Right cardiac atrium (tissue), 5 donors: ENCODE measurements around the gene RGS11. TPM values are rescaled to one million over a fixed set of nuclear protein-coding genes. Genes with fewer than 3 reads are reported as not detected.

Experiments
- ATAC-seq, 2 donors: fragments of 200-7000 bp; cut with Tn5 transposase; one replicate each; pipeline versions ENCODE4 v1.8.0 to v1.9.1; 2020; ENCODE audit warnings: moderate library complexity in 2 of 2, mild to moderate bottlenecking in 1 of 2
- DNase-seq, 3 donors: peaks; one replicate each; pipeline ENCODE4 v3.0.0-alpha.2; 2020
- H3K27ac ChIP-seq: one replicate; pipeline ENCODE4 v1.5.1; 2013; ENCODE audit warnings: mild to moderate bottlenecking, low read length, control low read depth, moderate library complexity
- H3K27me3 ChIP-seq: one replicate; pipeline ENCODE4 v1.6.1; 2013; ENCODE audit not compliant: control insufficient read depth, insufficient read depth
- H3K4me1 ChIP-seq: one replicate; pipeline ENCODE4 v1.6.1; 2013; ENCODE audit warnings: low read length; ENCODE audit not compliant: control insufficient read depth, insufficient read depth
- H3K4me3 ChIP-seq: one replicate; pipeline ENCODE4 v1.5.1; 2013; ENCODE audit warnings: low read length, control low read depth
- H3K9me3 ChIP-seq: one replicate; pipeline ENCODE4 v1.6.1; 2013; ENCODE audit warnings: low read length; ENCODE audit not compliant: control insufficient read depth
- WGBS: extraction: QIAGEN DNeasy Blood & Tissue Kit; methylation state at CpG from one replicate; pipeline ENCODE4 v1.1.7; 2013; 5-methylcytosine and 5-hydroxymethylcytosine counted together
- intact Hi-C, 4 donors: fragments of 100-400 bp; cut with DNase I; formaldehyde crosslinking; loops; one replicate each; pipeline versions ENCODE4 v1.11.0 to v1.14.0; 2022 to 2023
- polyA plus RNA-seq: library from polyadenylated mRNA; stranded (reverse); fragments of 200-250 nt; gene quantifications from one replicate; pipeline ENCODE4 v1.2.3, GENCODE V29; 2013
- total RNA-seq, 4 donors: library from RNA; stranded (reverse); fragmentation: NEBNext Ultra II Directional; extraction: Animal tissue kit (Norgen Biotek cat#: 25700); gene quantifications; one replicate each; pipeline ENCODE4 v1.2.1, GENCODE V29; 2021
- donor health status: healthy with polysubstance abuse.
- donor health status: DM: no; HTN: yes; CAD: no.
- donor health status: DM: no; HTN: no; CAD: no.
- donor health status: DM: no; HTN: yes; CAD: no; lungs with severe emphysema.
- donor health status: DM: yes; HTN: yes; CAD: no.

Gene RGS11
- total and polyA plus RNA-seq, 5 donors, result 11.6 to 23.8 (median 15.5) TPM

DNA sequence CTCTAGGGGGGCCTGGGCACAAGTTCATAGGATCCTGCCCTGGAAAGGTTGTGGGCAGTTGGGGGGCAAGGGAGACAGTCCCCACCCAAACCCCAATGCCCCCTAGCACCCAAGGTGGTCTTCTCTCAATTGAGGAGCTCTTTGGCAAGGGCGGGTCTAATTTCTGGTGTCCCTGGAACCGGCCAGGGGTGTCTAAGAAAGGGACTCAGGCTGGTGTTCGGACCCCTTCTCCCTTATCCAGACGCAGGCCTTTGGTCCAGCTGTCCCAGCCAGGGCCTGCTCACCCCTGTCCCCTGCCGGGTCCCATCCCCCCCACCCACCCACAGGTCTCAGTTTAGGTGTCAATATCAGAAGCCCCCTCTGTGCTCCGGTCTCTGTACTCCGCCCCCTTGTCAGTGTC lies 3.8 kb upstream of the RGS11 start:
- intact Hi-C loops, result no loop called here
- Histone ChIP-seq H3K9me3 (no peaks in the 10 kb centered on the region), H3K4me3 (no peak overlapping the region), H3K27ac (no peak overlapping the region), H3K4me1 (peaks cover 3% of the 10 kb centered on the region), H3K27me3 (no peaks in the 10 kb centered on the region)
- WGBS, result 78% methylated on average over 7 of the region's 7 CpGs
- DNase-seq, result no peak
- no peak for ATAC-seq

GRCh38 chr16:278863-279366 lies 3.2 kb upstream of the RGS11 start:
- Histone ChIP-seq H3K27ac (no peak overlapping the region), H3K4me3 (no peak overlapping the region), H3K9me3 (no peaks in the 10 kb centered on the region), H3K27me3 (no peaks in the 10 kb centered on the region), H3K4me1 (peaks cover 3% of the 10 kb centered on the region)
- DNase-seq, result no peak
- peak; percentile 6 to 64 for ATAC-seq
- 64% methylated on average over 6 of the region's 6 CpGs for WGBS
- intact Hi-C loops, result no loop called here

DNA sequence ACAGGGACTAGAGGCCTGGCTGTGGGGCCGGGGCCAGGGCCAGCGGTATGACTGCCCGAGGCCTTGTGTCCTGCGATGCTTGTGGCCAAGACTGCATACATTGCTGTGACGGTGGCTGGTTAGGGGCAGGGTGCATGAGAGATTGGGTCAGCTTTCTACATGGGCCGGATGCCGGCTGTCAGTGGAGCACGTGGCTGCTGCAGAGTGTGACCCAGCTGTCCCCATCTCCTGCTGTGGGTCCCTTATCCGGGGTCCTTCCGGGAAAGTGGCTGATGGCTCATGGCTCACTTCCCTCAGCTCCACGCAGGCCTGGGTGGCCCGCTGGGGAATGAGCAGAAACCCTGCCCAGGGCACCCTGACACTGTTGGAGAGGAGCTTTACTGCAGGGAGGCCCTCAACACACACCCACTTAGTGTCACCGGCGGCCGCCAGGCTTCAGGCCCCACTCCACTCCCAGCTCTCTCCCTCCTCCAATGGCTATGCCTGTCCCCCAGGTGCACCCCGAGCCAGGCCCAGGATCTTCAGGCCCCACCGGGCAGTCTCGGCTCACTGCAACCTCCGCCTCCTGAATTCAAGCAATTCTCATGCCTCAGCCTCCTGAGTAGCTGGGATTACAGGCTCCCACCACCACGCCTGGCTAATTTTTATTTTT lies 808 bp upstream of the RGS11 start:
- peak in 1 of 2 donors; percentile 8 for ATAC-seq
- peak in 1 of 3 donors; percentile 62 for DNase-seq
- Histone ChIP-seq H3K27ac (no peak overlapping the region), H3K4me3 (no peak overlapping the region), H3K9me3 (no peaks in the 10 kb centered on the region), H3K27me3 (no peaks in the 10 kb centered on the region), H3K4me1 (peaks cover 3% of the 10 kb centered on the region)
- 66% methylated on average over 20 of the region's 20 CpGs for whole genome bisulfite sequencing
- intact Hi-C loops, result no loop called here

DNA sequence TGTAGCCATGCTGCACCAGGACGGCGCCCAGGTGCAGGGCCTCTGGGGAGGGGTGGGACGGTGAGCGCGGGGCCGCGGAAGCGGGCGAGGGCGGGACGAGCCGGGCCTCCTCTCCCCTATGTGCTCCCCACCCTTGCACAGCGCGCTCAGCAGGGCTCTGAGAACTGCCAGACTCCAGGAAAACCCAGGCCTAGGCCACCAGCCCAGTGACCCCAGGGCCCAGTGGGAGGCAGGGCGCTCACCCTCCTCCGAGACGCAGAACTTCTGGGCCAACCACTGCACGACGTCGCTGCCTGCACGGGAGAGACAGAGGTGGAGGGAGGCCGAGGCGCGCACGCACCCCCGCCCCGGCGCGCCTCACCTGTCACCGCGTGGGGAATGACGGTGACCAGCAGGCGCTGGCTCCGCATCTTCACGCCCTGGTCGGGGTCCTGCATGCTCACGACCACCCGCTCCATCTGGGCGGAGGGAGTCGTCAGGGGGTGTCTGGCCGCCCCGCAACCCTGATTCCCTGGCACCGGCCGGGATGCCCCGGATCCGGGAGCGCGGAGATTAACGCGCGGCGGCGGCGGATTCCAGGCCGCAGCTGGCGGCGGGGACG lies 603 bp downstream of the RGS11 start:
- Histone ChIP-seq H3K4me1 (peaks cover 3% of the 10 kb centered on the region), H3K27me3 (no peaks in the 10 kb centered on the region), H3K4me3 (peak overlapping the region; percentile 41), H3K27ac (no peak overlapping the region), H3K9me3 (no peaks in the 10 kb centered on the region)
- WGBS, result 2% methylated on average over 55 of the region's 58 CpGs
- peak in 1 of 3 donors; percentile 60 for DNase-seq
- intact Hi-C loops, result no loop called here
- peak; percentile 18 to 23 for ATAC-seq

DNA sequence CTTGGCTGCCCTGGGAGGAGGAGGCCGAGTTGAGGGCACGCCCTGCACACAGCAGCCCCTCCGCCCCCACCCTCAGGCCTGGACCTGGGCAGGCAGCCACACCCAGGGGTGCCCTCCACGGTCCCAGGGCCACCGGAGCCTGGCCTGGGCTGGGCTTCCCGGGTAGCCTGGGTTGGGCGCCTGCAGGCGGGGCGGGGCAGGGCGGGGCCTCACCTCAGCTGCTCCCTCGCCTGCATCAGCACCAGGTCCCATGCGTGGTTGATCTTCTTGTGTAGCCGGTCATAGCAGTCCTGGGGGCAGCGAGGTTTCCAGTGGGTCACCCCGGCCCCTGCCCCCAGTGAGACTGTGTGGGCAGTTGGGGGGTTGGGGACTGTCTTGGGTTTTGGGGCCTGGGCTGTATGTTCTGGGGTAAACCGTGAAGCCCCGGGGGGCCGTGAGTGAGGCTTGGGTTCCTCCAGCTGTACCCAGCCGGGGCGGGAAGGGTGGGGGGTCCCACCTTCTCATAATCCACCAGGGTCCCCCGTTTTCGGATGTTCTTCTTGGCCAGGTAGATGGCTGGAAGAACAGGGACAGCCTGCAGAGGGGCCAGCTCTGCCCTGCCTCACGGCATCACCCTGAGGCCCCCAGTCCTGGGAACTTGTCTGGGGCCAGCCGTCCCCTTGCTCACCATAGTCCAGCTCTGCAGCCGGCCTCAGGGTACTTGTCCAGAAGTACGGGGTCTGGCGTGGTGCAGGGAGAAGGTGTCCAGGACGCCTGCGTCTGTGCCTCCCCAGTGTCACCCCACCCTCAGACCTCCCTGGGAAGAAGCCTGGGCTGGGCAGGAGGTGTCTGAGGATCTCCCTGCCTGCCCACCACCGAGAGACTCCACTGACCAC lies 2.0 kb downstream of the RGS11 start:
- DNase-seq (no peak), ATAC-seq (peak in 1 of 2 donors; percentile 5)
- intact Hi-C loops, result no loop called here
- Histone ChIP-seq H3K27me3 (no peaks in the 10 kb centered on the region), H3K9me3 (no peaks in the 10 kb centered on the region), H3K4me1 (peaks cover 3% of the 10 kb centered on the region), H3K27ac (no peak overlapping the region), H3K4me3 (no peak overlapping the region)
- 87% methylated on average over 30 of the region's 30 CpGs for WGBS

DNA sequence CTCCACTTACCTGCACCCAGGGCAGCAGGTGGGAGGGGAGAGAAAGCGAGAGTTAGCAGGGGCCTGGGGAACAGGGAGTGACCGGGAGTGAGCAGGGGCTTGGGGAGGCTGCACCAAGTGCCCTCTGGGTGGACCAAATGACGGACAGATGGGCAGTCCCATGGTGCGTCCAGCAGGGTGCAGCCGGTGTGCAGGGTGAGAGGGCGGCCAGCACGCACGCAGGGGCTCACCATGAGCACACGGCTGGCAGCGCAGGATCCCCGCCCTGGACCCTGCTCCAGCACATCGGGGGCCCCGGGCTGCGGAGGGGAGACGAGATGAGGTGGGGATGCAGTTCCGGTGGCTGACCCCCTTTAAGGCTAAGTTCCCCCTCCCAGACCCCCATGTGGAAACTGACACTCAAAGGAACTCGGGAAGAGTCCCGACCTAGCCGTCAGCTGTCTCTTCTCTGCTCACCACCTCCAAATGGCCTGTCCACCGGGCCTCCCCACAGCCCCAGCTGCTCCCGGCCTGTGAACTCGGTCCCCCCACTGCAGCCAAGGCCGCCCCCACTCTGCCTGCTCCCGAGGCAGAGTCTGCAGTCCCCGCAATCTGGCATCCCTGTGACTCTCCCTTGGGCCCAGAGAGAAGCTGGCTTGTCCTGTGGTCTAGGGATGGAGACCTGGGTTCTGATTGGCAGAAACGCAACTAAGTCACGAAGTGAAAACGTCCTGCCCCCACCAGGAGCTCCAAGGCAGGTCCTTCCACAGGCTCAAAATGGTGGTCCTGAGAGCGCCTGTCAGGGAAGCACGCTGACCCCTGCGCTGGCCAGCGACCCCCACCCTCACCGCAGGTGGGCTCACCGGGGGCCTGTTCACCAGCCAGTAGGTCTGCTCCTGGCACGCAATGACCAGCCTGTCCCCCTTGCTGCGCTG lies 2.9 kb downstream of the RGS11 start:
- ATAC-seq, result no peak
- DNase-seq, result no peak

DNA sequence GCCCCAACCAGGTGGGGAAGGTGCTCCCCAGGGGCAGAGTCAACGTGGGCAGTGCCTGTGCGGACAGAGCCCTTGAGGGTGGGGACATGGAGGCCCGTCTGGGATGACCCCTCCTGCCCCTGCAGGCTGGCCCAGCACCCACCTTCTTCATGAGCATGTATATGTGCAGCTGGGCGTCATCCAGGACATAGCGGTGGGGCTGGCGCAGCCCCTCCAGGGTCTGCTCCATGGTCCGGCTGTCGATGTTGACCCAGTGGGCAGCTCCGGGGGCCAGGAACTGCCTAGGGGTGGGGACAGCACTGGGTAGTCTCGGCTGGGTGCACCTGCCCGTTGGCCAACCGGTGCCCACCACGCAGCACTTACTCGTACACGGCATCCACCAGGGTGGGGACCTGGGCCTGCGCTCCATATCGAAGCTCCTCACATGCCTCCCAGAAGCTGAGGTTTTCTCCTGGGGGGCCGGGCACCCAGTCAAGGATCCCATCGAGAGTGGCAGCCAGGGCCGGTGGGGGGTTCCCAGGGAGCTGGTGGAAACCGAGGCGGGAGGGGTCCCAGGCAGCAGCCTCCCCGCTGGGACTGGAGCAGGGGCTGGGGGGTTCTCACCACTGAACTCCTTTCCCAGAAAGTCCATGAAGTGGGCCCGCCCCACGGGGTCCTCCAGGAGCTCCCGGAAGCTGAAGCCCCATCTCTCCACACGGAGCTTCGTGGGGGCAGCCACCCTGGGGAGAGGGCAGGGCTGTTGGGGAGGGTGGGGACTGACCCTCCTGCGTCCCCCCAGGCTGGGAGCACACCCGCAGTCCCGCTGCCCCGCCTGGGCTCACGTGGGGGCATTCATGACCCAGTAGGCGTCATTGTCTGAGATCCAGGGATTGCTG lies 5.1 kb downstream of the RGS11 start:
- Histone ChIP-seq H3K27ac (no peak overlapping the region), H3K9me3 (no peaks in the 10 kb centered on the region), H3K27me3 (no peaks in the 10 kb centered on the region), H3K4me3 (no peak overlapping the region), H3K4me1 (no peaks in the 10 kb centered on the region)
- intact Hi-C loops, result no loop called here
- DNase-seq, result peak in 1 of 3 donors; percentile 50
- WGBS, result 87% methylated on average over 34 of the region's 34 CpGs
- ATAC-seq, result no peak

More for the DNA sequence above, 2.9 kb downstream of the RGS11 start:
- WGBS, result 84% methylated on average over 36 of the region's 36 CpGs
- H3K4me1 ChIP-seq, result peaks cover 3% of the 10 kb centered on the region
- intact Hi-C loops, result no loop called here
- no peaks in the 10 kb centered on the region for H3K9me3 ChIP-seq
- H3K27me3 ChIP-seq, result no peaks in the 10 kb centered on the region
- no peak overlapping the region for H3K27ac ChIP-seq
- no peak overlapping the region for H3K4me3 ChIP-seq

DNA sequence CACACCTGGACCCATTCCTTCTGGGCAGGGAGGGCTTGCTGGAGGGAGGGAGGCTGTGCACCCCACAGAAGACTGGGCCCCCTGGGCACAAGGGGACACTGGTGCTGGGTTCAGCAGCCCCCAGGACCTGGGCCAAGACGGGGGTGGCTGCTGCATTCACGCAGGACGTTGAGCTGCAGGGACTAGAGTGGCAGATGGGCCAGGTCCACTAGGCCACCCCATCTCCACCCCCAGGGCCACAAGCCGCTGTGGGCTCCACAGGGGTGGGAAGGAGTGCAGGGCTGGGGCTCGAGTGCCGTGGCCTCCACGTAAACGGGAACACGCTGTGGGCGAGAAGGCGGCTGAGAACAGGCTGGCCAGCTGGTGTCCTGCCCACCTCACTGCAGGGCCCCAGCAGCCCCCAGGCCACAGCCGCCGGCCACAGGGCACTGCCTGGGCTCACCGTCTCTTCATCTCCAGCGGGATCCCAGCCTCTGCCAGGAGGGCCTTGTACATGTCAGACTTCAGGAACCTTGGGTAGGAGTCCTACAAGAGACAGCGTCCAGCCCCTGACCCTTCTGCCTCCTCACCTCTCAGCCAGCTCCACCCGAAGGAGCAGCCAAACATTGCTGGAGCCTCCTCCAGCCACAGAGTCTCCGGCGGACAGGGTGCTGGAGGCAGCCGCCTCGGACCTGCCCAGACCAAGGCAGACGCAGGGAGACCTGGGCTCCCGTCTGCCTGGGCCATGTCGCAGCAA lies 6.5 kb downstream of the RGS11 start:
- no peak overlapping the region for H3K27ac ChIP-seq
- intact Hi-C loops, result no loop called here
- peak in 1 of 3 donors; percentile 40 for DNase-seq
- no peak for ATAC-seq
- H3K27me3 ChIP-seq, result no peaks in the 10 kb centered on the region
- no peak overlapping the region for H3K4me3 ChIP-seq
- H3K4me1 ChIP-seq, result no peaks in the 10 kb centered on the region
- no peaks in the 10 kb centered on the region for H3K9me3 ChIP-seq
- 83% methylated on average over 24 of the region's 24 CpGs for WGBS
